OCI-LY3 (cell line): ENCODE results near the gene NSD1.

ENCODE experiments used
- EZH2phosphoT487 ChIP-seq: fragments of 200-600 bp; shearing (Covaris generic); IDR thresholded peaks from 2 replicates; pipeline ENCODE4 v1.6.1; 2018; ENCODE audit warnings: antibody characterized with exemption, mixed run types, low read depth
- TF ChIP-seq, protein P1 (sequence below): fragments of 200-600, 300-600 bp; sonication (generic); IDR thresholded peaks from 2 replicates; pipeline ENCODE4 v1.5.1; 2014; ENCODE audit warnings: antibody characterized with exemption, low read length, low read depth

DNA sequence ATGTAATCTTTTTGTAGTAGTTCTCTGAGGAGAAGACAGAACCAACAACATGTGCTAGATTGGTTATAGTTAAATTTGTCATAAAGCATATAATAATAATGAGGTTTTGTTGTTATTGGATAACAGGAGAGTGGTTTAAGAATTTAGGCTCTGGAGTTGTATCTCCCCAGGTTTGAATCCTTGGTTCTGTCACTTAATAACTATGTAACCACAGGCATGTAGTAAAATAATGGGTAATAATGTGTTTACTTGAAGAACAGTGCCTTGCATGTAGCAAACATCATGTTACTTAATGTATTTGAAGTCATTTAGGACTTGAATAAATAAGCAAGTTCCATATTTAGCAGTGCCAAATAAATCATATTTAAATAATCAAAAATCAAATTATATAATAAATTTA is 55.8 kb downstream of the NSD1 start:
- TF ChIP-seq, protein P1, sequence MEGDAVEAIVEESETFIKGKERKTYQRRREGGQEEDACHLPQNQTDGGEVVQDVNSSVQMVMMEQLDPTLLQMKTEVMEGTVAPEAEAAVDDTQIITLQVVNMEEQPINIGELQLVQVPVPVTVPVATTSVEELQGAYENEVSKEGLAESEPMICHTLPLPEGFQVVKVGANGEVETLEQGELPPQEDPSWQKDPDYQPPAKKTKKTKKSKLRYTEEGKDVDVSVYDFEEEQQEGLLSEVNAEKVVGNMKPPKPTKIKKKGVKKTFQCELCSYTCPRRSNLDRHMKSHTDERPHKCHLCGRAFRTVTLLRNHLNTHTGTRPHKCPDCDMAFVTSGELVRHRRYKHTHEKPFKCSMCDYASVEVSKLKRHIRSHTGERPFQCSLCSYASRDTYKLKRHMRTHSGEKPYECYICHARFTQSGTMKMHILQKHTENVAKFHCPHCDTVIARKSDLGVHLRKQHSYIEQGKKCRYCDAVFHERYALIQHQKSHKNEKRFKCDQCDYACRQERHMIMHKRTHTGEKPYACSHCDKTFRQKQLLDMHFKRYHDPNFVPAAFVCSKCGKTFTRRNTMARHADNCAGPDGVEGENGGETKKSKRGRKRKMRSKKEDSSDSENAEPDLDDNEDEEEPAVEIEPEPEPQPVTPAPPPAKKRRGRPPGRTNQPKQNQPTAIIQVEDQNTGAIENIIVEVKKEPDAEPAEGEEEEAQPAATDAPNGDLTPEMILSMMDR: no peak
- TF ChIP-seq EZH2phosphoT487: no peak
